NAMALWA (cell line): ENCODE data around the gene SMPD3.

ENCODE experiments used
- DNase-seq: peaks from one replicate; pipeline ENCODE4 v3.0.0-alpha.2; 2015; ENCODE audit warnings: low spot score

The SMPD3 gene

GRCh38 chr16:68328860-68329390 is 119.4 kb downstream of the SMPD3 start:
- DNase-seq = no peak

GRCh38 chr16:68328151-68328859 is 120.0 kb downstream of the SMPD3 start:
- peak; percentile 89 for DNase-seq

GRCh38 chr16:68324780-68325357 is 123.4 kb downstream of the SMPD3 start:
- DNase-seq = no peak

GRCh38 chr16:68324336-68324735 is 124.0 kb downstream of the SMPD3 start:
- DNase-seq = no peak

- DNase-seq = no peak
These were observed 129.0 kb downstream of the SMPD3 start for GRCh38 chr16:68319185-68319908.

GRCh38 chr16:68313116-68313515 is 135.2 kb downstream of the SMPD3 start:
- no peak for DNase-seq

GRCh38 chr16:68310774-68311511 is 137.4 kb downstream of the SMPD3 start, which contains the start of the genes PRMT7 and SLC7A6OS:
PRMT7 (plus strand) TSS chr16:68311019; CDS start chr16:68315980, 4,961 bp downstream.
SLC7A6OS (minus strand) TSS chr16:68310946; CDS start chr16:68310926, 20 bp downstream.
- peak; percentile 97 for DNase-seq

GRCh38 chr16:68310437-68310773 is 137.9 kb downstream of the SMPD3 start:
- no peak for DNase-seq

GRCh38 chr16:68309799-68310198 is 138.5 kb downstream of the SMPD3 start:
- DNase-seq = no peak
